HG03432 (cell line): Measurements from ENCODE around the gene HCRTR2.

Experiments used
- ATAC-seq: cut with Tn5 transposase; IDR thresholded peaks from one replicate; pipeline ENCODE4 v1.9.1; 2021; ENCODE audit warnings: mild to moderate bottlenecking, moderate library complexity; ENCODE audit not compliant: unreplicated experiment

Gene HCRTR2

DNA sequence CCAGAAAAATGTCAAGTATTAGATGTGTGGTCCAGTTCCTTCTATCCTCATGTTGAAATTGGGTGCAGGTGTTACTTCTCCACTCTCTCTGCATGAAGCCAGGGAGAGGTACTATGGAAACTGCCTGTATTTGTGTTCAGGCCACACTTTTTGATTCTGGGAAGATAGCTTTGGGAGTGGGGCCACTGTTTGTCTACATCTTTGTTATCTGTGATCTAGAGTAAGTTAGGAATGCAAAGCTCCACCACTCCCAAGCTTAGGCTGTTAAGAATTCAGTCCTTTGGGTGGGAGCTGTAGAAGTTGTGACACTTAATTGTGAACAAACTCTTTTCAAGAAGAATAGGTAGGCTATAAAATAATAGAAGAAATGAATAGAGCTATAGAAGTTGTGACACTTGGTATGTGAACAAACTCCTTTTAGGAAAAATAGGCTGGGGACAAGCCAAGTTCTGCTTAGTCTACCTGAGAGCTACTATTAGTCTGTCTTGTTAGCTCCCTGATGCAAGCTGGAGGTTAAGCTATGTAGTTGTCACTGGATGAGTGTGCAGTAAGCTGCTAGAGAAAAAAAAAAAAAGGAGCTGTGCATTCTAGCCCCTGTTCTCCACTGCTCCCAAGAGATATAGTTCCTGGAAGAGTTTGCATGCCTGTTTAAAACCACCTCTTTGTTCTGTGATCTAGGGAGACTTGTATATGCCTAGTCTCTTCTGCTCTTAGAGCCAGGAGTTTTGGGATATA is 145.8 kb downstream of the HCRTR2 start:
- no peak for ATAC-seq

DNA sequence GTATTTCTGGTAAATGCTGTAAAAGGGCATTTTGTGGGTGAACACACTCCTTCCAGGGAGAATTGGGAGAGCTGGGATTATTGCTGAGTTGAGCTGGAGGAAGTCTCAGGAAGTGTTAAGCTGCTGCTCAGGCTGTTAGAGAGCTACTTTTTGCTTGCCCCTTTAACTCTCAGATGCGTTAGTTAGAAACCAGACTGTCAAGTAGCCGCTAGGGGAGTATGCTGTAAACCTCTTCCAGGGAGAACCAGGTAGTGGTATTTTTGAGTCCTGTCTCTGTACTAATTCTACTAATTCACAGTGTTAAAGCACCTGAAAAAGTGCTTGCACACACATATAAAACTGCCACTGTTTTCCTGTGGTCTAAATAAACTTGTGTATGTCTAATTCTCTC is 146.4 kb downstream of the HCRTR2 start:
- ATAC-seq: no peak

DNA sequence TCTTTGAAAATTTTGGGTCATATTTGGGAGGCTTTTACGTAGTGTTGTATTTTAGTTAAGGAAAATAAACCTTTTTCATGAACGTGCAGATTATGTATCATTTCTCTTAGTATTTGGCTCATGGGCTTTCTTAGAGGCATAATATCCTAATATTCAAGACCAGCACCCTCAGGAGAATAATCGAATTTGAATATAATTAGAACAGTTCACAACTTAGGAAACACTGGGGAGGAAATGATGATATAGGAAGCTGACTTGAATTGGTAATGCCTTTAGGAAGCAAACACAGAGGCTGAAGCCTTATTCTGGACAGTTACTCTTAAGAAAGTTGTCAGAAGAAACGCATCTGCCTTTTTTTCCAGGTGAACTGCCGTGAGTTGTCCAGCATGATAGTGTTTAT is 152.9 kb downstream of the HCRTR2 start, which contains the start of gene GFRAL:
Gene GFRAL (plus strand): TSS at position 301 of the 400 bp plus-strand sequence. CDS start 86 bp downstream, at position 387.
- ATAC-seq: no peak
